Breast epithelium (tissue), 4 donors: Measurements from ENCODE around the gene PLCB3. TPM values are rescaled to one million over a fixed set of nuclear protein-coding genes. Genes with fewer than 3 reads are reported as not detected.

Experiments used
- DNase-seq, 2 donors: peaks; one replicate each; pipeline ENCODE4 v3.0.0-alpha.2; 2019; ENCODE audit warnings: low spot score in 2 of 2
- H3K27ac ChIP-seq, 2 donors: fragments of 200-600 bp; sonication (generic) in 1 of 2; one replicate each; pipeline ENCODE4 v1.5.1; 2016 to 2019; ENCODE audit warnings: mild to moderate bottlenecking in 1 of 2
- H3K27me3 ChIP-seq, 2 donors: fragments of 200-600 bp; sonication (generic) in 1 of 2; one replicate each; pipeline versions ENCODE4 v1.5.1 to v1.6.0; 2017 to 2019; ENCODE audit warnings: control low read depth in 1 of 2, mild to moderate bottlenecking in 1 of 2
- H3K36me3 ChIP-seq: fragments of 200-600 bp; one replicate; pipeline ENCODE4 v1.5.1; 2019
- H3K4me1 ChIP-seq, 2 donors: fragments of 200-600 bp; sonication (generic); one replicate each; pipeline ENCODE4 v1.5.1; 2016 to 2019; ENCODE audit warnings: control low read depth in 1 of 2
- H3K4me3 ChIP-seq, 3 donors: fragments of 200-600 bp; sonication (generic); 1 replicate in 2 of 3; 2 replicates in 1 of 3; pipeline ENCODE4 v1.5.1; 2016 to 2019; ENCODE audit warnings: mild to moderate bottlenecking in 3 of 3, moderate library complexity in 2 of 3
- H3K9me3 ChIP-seq, 2 donors: fragments of 200-600 bp; sonication (generic) in 1 of 2; one replicate each; pipeline ENCODE4 v1.5.1; 2016 to 2019; ENCODE audit warnings: control low read depth in 1 of 2
- CTCF ChIP-seq, 3 donors: fragments of 450-650 bp; IDR thresholded peaks; one replicate each; pipeline ENCODE4 v1.5.1; 2016 to 2017; ENCODE audit warnings: antibody characterized with exemption in 3 of 3, mild to moderate bottlenecking in 3 of 3, moderate library complexity in 3 of 3
- POLR2A ChIP-seq: fragments of 450-650 bp; IDR thresholded peaks from one replicate; pipeline ENCODE4 v1.6.1; 2016; ENCODE audit warnings: antibody characterized with exemption, mild to moderate bottlenecking, moderate library complexity
- POLR2AphosphoS5 ChIP-seq, 3 donors: sonication (generic); formaldehyde crosslinking; IDR thresholded peaks; one replicate each; pipeline ENCODE4 v1.6.1; 2017; ENCODE audit warnings: antibody characterized with exemption in 3 of 3
- intact Hi-C: fragments of 100-400 bp; cut with DNase I; formaldehyde crosslinking; loops from one replicate; pipeline ENCODE4 v1.15.1; 2023; ENCODE audit warnings: low total_unique reads
- total RNA-seq, 3 donors: library from RNA; depleted of rRNA; stranded (reverse); fragments of >200 nt; gene quantifications; one replicate each; pipeline ENCODE4 v1.1.0, GENCODE V29; 2016

The PLCB3 gene
- total RNA-seq = 10 to 100 TPM; 15.5 to 20.5 (median 19.0) TPM

DNA sequence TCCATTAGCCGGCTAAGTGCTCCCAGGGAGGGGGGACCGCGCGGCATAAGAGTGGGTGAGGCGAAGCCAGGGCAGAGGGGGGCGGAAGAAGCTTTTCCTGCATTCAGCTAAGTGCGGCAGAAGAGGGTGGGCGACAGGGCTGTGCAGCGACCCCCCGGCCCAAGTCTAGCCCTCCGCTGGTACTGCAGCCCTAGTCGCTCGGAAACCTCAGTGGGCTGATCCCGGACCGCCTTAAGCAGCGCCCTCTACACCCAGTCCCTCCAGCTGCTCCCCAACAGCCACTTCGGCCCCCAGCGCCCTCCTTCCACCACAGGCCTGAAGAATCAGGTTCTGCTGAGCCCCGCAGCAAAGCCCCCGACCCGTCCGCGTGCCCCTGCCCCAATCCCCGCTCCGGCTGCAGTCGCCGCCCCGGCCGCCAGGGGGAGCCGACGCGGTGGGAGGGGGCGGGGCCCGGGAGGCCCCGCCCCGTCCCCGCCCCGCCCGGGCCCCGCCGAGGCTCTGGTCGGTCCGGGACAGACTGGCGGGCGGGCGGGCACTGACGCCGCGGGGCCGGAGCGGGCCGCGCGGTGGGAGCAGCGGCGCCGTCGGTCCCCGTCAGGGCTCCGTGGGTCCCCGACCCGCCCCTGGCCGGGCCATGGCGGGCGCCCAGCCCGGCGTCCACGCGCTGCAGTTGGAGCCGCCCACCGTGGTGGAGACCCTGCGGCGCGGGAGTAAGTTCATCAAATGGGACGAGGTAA lies at the start of gene PLCB3:
TSS of gene PLCB3 (plus strand) at position 515 of the 737 bp plus-strand sequence. CDS start at position 635, 120 bp downstream.
- intact Hi-C loops = no loop called here
- H3K9me3 ChIP-seq = no peaks in the 10 kb centered on the region
- peaks cover 9 to 14% of the 10 kb centered on the region in 2 donors for H3K4me1 ChIP-seq
- H3K27ac ChIP-seq = peak within 1 kb of the TSS; percentile 57 to 70
- H3K4me3 ChIP-seq = peak within 1 kb of the TSS; percentile 73 to 84 (median 75)
- no peak for DNase-seq
- no peaks in the 10 kb centered on the region for H3K36me3 ChIP-seq
- H3K27me3 ChIP-seq = no peaks in the 10 kb centered on the region
- TF ChIP-seq POLR2AphosphoS5 (IDR thresholded peaks at IDR 0.05) (no peak), CTCF (IDR thresholded peaks at IDR 0.05) (peak; percentile 71 to 90 (median 72)), POLR2A (no peak)

DNA sequence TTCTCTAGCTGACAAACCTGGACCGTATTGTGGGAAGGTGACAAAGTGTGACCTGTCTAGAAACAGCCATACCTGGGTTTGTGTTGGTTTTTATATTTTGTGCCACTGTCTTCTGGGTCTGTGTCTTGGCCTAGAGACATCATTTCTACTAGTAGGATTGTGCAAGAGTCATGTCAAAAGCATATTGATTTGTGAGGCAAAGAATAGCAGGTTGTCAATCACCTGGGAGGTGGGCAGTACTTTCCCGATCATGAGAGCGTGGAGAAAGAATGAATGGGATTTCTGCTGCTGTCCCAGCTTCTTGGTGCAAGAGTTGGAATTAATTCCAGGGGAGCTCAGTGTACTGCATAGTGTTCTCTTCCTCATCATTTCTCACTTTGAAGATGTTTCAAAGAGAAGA lies 49.8 kb upstream of the PLCB3 start:
- no peaks in the 10 kb centered on the region for H3K9me3 ChIP-seq

GRCh38 chr11:64202992-64203391 lies 48.3 kb upstream of the PLCB3 start:
- intact Hi-C loops = no loop called here
- no peak for DNase-seq
- H3K27me3 ChIP-seq = no peaks in the 10 kb centered on the region
- H3K36me3 ChIP-seq = peaks cover 6% of the 10 kb centered on the region
- TF ChIP-seq CTCF (IDR thresholded peaks at IDR 0.05) = no peak
- no peak for TF ChIP-seq POLR2AphosphoS5 (IDR thresholded peaks at IDR 0.05)
- TF ChIP-seq POLR2A = no peak
- H3K4me1 ChIP-seq = peaks cover 0 to 8% of the 10 kb centered on the region in 2 donors
- no peak overlapping the region for H3K27ac ChIP-seq
- no peak overlapping the region for H3K4me3 ChIP-seq
- H3K9me3 ChIP-seq = no peaks in the 10 kb centered on the region

More for the DNA sequence above, 49.8 kb upstream of the PLCB3 start:
- H3K27ac ChIP-seq = no peak overlapping the region
- DNase-seq = no peak
- H3K36me3 ChIP-seq = peaks cover 6% of the 10 kb centered on the region
- intact Hi-C loops = no loop called here
- H3K27me3 ChIP-seq = no peaks in the 10 kb centered on the region
- no peak for TF ChIP-seq POLR2A
- no peak for TF ChIP-seq POLR2AphosphoS5 (IDR thresholded peaks at IDR 0.05)
- no peak for TF ChIP-seq CTCF (IDR thresholded peaks at IDR 0.05)
- no peak overlapping the region for H3K4me3 ChIP-seq
- peaks cover 0 to 8% of the 10 kb centered on the region in 2 donors for H3K4me1 ChIP-seq

DNA sequence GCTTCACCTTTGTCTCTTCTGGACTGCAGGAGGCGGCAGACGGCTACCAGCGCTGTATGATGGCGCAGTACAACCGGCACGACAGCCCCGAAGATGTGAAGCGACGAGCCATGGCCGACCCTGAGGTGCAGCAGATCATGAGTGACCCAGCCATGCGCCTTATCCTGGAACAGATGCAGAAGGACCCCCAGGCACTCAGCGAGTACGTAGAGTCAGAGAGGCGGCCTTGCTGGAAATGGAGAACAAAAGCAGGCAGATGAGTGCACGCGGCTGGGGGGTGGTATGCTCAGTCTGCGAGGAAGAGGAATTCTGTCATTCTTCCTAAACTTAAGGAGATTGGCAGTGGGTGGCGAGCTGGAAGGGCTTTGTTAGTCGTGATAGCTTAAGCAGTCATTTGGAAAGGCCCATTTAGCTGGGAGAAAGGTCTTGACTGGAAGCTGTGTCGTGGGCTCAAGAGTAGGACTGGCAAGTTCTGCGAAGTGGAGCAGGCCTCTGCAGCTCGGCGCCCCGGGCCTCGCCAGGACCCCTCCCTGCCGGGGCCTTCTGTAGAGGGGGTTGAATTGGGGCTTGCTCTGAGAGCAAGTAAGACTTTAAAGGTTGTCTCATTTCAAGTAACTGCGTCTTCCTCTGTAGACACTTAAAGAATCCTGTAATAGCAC lies 47.8 kb upstream of the PLCB3 start:
- TF ChIP-seq POLR2A = no peak
- TF ChIP-seq CTCF (IDR thresholded peaks at IDR 0.05) = no peak
- TF ChIP-seq POLR2AphosphoS5 (IDR thresholded peaks at IDR 0.05) = no peak
- Histone ChIP-seq H3K4me3 (no peak overlapping the region), H3K36me3 (peaks cover 6% of the 10 kb centered on the region), H3K9me3 (no peaks in the 10 kb centered on the region), H3K4me1 (peaks cover 0 to 8% of the 10 kb centered on the region in 2 donors), H3K27me3 (no peaks in the 10 kb centered on the region), H3K27ac (no peak overlapping the region)
- no peak for DNase-seq
- intact Hi-C loops = no loop called here

GRCh38 chr11:64204080-64204440 lies 47.3 kb upstream of the PLCB3 start:
- TF ChIP-seq POLR2AphosphoS5 (IDR thresholded peaks at IDR 0.05) (no peak), CTCF (IDR thresholded peaks at IDR 0.05) (no peak), POLR2A (no peak)
- DNase-seq = no peak
- no peak overlapping the region for H3K4me3 ChIP-seq
- H3K27ac ChIP-seq = no peak overlapping the region
- peaks cover 0 to 8% of the 10 kb centered on the region in 2 donors for H3K4me1 ChIP-seq
- no peaks in the 10 kb centered on the region for H3K9me3 ChIP-seq
- intact Hi-C loops = no loop called here
- no peaks in the 10 kb centered on the region for H3K27me3 ChIP-seq
- H3K36me3 ChIP-seq = peaks cover 6% of the 10 kb centered on the region
